Astrocyte (in vitro differentiated cells and primary cell): ENCODE data around the gene IFIT1.

Source experiments
- CTCF ChIP-seq: IDR thresholded peaks from 2 replicates; pipeline ENCODE4 v1.5.1; 2011; ENCODE audit warnings: low read depth, mild to moderate bottlenecking, inconsistent platforms, low read length, moderate library complexity; ENCODE audit not compliant: insufficient read depth
- EZH2 ChIP-seq: IDR thresholded peaks from 2 replicates; pipeline ENCODE4 v1.6.1; 2012; ENCODE audit warnings: mild to moderate bottlenecking, low read length, inconsistent platforms; ENCODE audit not compliant: insufficient read depth

DNA sequence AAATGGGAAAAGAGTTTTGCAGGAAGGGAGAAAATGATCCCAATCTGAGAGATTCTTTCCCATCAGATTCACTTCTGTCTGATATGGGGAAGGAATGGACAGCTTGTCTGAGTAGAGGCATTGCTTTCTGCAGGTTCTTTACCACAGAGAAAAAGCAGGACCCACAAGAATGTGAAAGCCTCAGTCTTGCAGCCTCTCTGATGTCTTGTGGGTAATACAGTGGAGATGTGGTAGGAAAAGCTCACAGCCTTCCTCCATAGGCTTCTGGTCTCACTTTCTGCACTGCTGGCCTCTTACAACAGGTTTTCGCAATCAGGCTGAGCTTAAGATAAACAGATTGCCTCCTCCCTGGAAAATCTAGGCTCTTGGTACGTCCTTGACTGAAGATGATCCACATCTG, 551 bp downstream of the IFIT1 start:
- TF ChIP-seq CTCF: no peak
- no peak for TF ChIP-seq EZH2
